Activated CD8-positive, alpha-beta T cell treated with anti-CD3 and anti-CD28 coated beads for 36 hours (primary cell): ENCODE measurements around the gene MLYCD. TPM values are rescaled to one million over a fixed set of nuclear protein-coding genes. Genes with fewer than 3 reads are reported as not detected.
A peak's percentile ranks its signal among the peaks of the same experiment; 100 is the strongest.

ENCODE experiments used
- ATAC-seq: fragments of 200-7000 bp; cut with Tn5 transposase; one replicate; pipeline ENCODE4 v1.10.0; 2021; ENCODE audit warnings: mild to moderate bottlenecking, moderate library complexity
- CTCF ChIA-PET: fragments of 350-600 bp; sonication (Branson Sonifier 250); formaldehyde crosslinking; loops from one replicate; lab custom pipeline; 2021; ENCODE audit warnings: antibody characterized with exemption; lab: Charles Lee
- POLR2A ChIA-PET: fragments of 350-600 bp; sonication (Branson Sonifier 250); formaldehyde crosslinking; loops from one replicate; lab custom pipeline; 2021; ENCODE audit warnings: antibody characterized with exemption; lab: Charles Lee
- DNase-seq: peaks from one replicate; pipeline ENCODE4 v3.0.0-alpha.2; 2020
- H3K27ac Mint-ChIP-seq: one replicate; pipeline ENCODE4 v1.8.0; 2021; ENCODE audit warnings: mild to moderate bottlenecking, mixed read lengths
- H3K27me3 Mint-ChIP-seq: one replicate; pipeline ENCODE4 v1.8.0; 2021; ENCODE audit warnings: mixed read lengths
- H3K36me3 Mint-ChIP-seq: one replicate; pipeline ENCODE4 v1.8.0; 2021; ENCODE audit warnings: low read depth, mixed read lengths
- H3K4me1 Mint-ChIP-seq: one replicate; pipeline ENCODE4 v1.8.0; 2021; ENCODE audit warnings: low read depth, mixed read lengths
- H3K4me3 Mint-ChIP-seq: one replicate; pipeline ENCODE4 v1.8.0; 2021; ENCODE audit warnings: mild to moderate bottlenecking, moderate library complexity, mixed read lengths
- H3K9me3 Mint-ChIP-seq: one replicate; pipeline ENCODE4 v1.8.0; 2021; ENCODE audit warnings: mixed read lengths
- intact Hi-C: fragments of 100-400 bp; cut with micrococcal nuclease; formaldehyde crosslinking; loops from one replicate; pipeline ENCODE4 v1.10.0; 2022
- total RNA-seq, 2 experiments: library from RNA; stranded (reverse); gene quantifications; one replicate each; pipeline ENCODE4 v1.2.3, GENCODE V29; 2021
- TF ChIP-seq, protein P1 (sequence below): fragments of 200-600 bp; IDR thresholded peaks from one replicate; pipeline ENCODE4 v1.8.0; 2022; ENCODE audit warnings: antibody characterized with exemption, mild to moderate bottlenecking

Gene MLYCD
- total RNA-seq, 2 experiments from 2014 or later: 3.5 to 3.7 TPM

DNA sequence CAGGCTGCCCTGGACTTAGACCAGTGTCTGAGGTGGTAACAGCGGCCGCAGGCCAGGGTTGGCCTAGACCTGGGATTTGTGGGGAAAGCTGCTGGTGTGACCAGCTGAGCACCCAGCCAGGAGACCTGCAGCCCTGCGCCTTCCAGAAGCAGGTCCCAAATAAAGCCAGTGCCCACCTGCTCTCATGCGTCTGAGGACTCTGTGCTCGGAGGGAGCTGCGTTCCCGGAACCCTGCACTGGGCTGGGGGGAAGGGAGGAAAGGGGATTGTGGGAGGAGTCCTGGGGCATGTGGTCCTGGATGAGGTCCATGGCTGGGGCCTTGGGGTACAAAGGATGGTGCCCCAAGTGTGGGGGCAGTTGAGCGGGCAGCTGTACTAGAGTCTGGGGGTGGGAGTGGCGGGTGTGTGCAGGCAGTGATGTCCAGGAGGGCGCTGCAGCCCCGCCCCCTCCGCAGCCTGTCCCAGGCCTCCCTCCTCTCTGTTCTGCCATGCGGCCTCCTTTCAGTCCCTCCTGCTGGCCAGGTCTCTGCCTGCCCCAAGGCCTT, 67.3 kb downstream of the MLYCD start:
- ATAC-seq: no peak
- no peaks in the 10 kb centered on the region for H3K9me3 Mint-ChIP-seq
- H3K27ac Mint-ChIP-seq: no peak overlapping the region
- peaks cover 13% of the 10 kb centered on the region for H3K27me3 Mint-ChIP-seq
- CTCF ChIA-PET: interaction anchor here (1.7 to 1.9 kb wide), 2 partner anchors 9 to 99 kb away, joined by 5 to 6 read pairs; no protein-coding TSS in a partner anchor
- H3K4me3 Mint-ChIP-seq: no peak overlapping the region
- POLR2A ChIA-PET: no interaction called here
- H3K36me3 Mint-ChIP-seq: no peaks in the 10 kb centered on the region
- intact Hi-C loops: no loop called here
- no peak for DNase-seq
- TF ChIP-seq, protein P1, sequence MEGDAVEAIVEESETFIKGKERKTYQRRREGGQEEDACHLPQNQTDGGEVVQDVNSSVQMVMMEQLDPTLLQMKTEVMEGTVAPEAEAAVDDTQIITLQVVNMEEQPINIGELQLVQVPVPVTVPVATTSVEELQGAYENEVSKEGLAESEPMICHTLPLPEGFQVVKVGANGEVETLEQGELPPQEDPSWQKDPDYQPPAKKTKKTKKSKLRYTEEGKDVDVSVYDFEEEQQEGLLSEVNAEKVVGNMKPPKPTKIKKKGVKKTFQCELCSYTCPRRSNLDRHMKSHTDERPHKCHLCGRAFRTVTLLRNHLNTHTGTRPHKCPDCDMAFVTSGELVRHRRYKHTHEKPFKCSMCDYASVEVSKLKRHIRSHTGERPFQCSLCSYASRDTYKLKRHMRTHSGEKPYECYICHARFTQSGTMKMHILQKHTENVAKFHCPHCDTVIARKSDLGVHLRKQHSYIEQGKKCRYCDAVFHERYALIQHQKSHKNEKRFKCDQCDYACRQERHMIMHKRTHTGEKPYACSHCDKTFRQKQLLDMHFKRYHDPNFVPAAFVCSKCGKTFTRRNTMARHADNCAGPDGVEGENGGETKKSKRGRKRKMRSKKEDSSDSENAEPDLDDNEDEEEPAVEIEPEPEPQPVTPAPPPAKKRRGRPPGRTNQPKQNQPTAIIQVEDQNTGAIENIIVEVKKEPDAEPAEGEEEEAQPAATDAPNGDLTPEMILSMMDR: no peak
- H3K4me1 Mint-ChIP-seq: peaks cover 5% of the 10 kb centered on the region

DNA sequence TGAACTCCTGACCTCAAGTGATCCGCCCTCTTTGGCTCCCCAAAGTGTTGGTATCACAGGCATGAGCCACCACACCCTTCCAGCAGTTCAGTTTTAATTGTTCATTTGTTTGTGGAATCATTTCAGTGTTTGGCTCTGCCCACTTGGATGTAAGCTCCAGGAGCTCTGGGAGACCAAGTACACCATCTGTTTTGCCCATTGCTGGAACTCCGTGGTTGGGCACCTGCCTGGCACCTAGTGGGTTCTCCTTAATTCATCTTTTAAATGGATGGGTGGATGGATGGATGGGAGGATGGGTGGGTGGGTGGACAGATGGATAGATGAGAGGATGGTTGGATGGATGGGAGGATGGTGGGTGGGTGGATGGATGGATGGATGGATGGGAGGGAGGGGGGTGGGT, 68.2 kb downstream of the MLYCD start:
- H3K36me3 Mint-ChIP-seq: no peaks in the 10 kb centered on the region
- CTCF ChIA-PET: interaction anchor here (1.7 kb wide), 1 partner anchor 99 kb away, joined by 5 read pairs; no protein-coding TSS in a partner anchor
- TF ChIP-seq, protein P1: no peak

DNA sequence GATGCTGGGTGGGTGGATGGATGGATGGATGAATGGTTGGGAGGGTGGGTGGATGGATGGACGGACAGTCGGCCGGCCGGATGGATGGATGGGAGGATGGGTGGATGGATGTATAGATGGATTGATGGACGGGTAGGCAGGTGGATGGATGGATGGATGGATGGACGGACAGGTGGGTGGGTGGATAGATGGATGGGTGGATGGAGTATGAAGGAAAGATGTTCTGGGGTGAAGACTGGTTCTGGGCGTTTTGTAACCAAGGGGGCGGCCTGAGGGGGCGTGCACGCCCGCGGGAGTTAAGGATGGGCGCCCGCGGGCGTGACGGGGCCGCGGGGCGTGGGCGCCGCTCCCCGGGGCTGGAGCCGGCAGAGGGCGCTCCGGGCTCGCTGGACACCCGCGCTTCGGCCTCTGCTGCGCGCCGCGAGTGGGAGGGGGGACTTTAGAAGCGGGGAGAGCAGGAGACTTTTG, 69.0 kb downstream of the MLYCD start, which contains the start of gene NECAB2:
TSS of gene NECAB2 (plus strand) at position 407 of the 468 bp plus-strand sequence. CDS start 405 bp downstream, outside the sequence.
- Mint-ChIP-seq H3K36me3 (no peaks in the 10 kb centered on the region), H3K27me3 (peaks cover 13% of the 10 kb centered on the region), H3K9me3 (no peaks in the 10 kb centered on the region), H3K4me1 (peaks cover 5% of the 10 kb centered on the region), H3K4me3 (peak within 1 kb of the TSS; percentile 42), H3K27ac (no peak within 1 kb of the TSS)
- CTCF ChIA-PET: no interaction called here
- TF ChIP-seq, protein P1: peak; percentile 46
- ATAC-seq: peak; percentile 67
- POLR2A ChIA-PET: no interaction called here
- peak; percentile 54 for DNase-seq
- intact Hi-C loops: no loop called here

More for the DNA sequence above, 68.2 kb downstream of the MLYCD start:
- no peaks in the 10 kb centered on the region for H3K9me3 Mint-ChIP-seq
- intact Hi-C loops: no loop called here
- DNase-seq (no peak), ATAC-seq (no peak)
- peaks cover 13% of the 10 kb centered on the region for H3K27me3 Mint-ChIP-seq
- POLR2A ChIA-PET: no interaction called here
- H3K4me1 Mint-ChIP-seq: peaks cover 5% of the 10 kb centered on the region
- H3K27ac Mint-ChIP-seq: no peak overlapping the region
- H3K4me3 Mint-ChIP-seq: no peak overlapping the region

DNA sequence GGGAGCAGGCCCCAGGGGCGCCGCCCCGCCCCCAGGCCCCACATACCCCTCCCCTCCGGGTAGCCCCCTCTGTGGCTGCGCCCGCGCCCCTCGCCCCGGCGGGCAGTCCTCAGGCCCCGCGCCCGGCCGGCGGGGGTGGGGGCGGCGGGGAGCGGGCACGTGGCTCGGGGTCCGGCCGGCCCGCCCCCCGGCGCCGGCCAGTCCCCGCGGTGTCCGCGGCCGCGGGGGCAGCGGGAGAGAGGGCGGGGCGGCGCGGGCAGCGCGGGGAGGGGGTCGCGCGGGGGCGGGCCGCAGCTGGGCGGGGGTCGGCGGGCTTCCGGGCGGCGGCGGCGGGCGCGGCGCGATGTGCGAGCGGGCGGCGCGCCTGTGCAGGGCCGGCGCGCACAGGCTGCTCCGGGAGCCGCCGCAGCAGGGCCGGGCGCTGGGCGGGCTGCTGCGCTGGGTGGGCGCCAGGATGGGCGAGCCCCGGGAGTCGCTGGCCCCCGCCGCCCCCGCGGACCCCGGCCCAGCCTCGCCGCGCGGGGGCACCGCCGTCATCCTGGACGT, 69.5 kb downstream of the MLYCD start:
- Mint-ChIP-seq H3K27me3 (peaks cover 13% of the 10 kb centered on the region), H3K36me3 (no peaks in the 10 kb centered on the region), H3K9me3 (no peaks in the 10 kb centered on the region), H3K4me3 (no peak overlapping the region), H3K27ac (no peak overlapping the region), H3K4me1 (peaks cover 5% of the 10 kb centered on the region)
- TF ChIP-seq, protein P1: no peak
- DNase-seq (no peak), ATAC-seq (peak; percentile 50)
- CTCF ChIA-PET: no interaction called here
- intact Hi-C loops: no loop called here
- POLR2A ChIA-PET: no interaction called here
